ENCODE data around the gene CFAP251.

- no peak for TF ChIP-seq POLR2AphosphoS5 (IDR thresholded peaks at IDR 0.05)
- TF ChIP-seq POLR2A (IDR thresholded peaks at IDR 0.05): no peak
- TF ChIP-seq EP300 (IDR thresholded peaks at IDR 0.05): no peak
Measured at GRCh38 chr12:121981456-121981855, 63.1 kb downstream of the CFAP251 start.

Measured in sigmoid colon (tissue), 4 donors.